ENCODE measurements around the gene SGF29. TPM values are rescaled to one million over a fixed set of nuclear protein-coding genes. Genes with fewer than 3 reads are reported as not detected.
A peak's percentile ranks its signal among the peaks of the same experiment; 100 is the strongest.
"Not testable (repeated sequence)": the region's sequence is repeated elsewhere in the genome, so short reads cannot be mapped to it uniquely, and the experiment has no call there.

Gene SGF29
- polyA plus RNA-seq, 3 donors: 19.2 to 25.1 (median 24.6) TPM

DNA sequence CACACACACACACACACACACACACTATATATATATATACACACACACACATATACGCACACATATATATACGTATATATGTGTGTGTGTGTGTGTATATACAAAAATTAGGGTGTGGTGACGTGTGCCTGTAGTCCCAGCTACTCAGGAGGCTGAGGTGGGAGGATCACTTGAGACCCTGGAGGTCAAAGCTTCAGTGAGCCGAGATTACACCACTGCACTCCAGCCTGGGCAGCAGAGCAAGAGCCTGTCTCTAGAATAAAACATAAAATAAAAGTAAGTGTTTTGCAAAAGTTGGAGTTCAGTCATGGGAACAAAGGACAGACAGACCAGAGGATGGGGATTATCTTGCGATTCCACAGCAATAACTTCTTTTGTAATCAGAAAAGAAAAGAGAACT, 25.7 kb upstream of the SGF29 start:
- DNase-seq (ENCODE audit: extremely low read depth in 1 of 11, low read depth in 9 of 11, low spot score in 4 of 11): no peak

GRCh38 chr16:28528463-28528867, 25.3 kb upstream of the SGF29 start:
- DNase-seq (ENCODE audit: extremely low read depth in 1 of 11, low read depth in 9 of 11, low spot score in 4 of 11): no peak

DNA sequence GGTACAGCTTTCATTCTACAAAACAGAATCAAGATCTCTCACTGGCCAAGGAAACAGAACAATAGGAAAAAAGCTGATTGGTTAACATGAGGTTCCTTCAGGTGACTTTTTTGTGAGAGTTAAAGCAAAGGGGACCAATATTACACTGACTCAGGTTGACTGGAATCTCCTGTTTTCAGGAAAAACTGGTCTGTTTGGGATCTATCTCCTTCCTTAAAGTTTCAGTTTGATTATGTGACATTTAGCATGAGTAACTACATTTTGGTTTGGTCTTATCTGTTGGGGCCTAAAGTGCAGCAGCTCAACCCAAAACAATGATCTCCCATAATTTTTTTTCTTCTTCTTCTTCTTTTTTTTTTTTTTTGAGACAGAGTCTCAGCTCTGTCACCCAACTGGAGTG, 24.6 kb upstream of the SGF29 start:
- DNase-seq (ENCODE audit: extremely low read depth in 1 of 11, low read depth in 9 of 11, low spot score in 4 of 11): no peak

DNA sequence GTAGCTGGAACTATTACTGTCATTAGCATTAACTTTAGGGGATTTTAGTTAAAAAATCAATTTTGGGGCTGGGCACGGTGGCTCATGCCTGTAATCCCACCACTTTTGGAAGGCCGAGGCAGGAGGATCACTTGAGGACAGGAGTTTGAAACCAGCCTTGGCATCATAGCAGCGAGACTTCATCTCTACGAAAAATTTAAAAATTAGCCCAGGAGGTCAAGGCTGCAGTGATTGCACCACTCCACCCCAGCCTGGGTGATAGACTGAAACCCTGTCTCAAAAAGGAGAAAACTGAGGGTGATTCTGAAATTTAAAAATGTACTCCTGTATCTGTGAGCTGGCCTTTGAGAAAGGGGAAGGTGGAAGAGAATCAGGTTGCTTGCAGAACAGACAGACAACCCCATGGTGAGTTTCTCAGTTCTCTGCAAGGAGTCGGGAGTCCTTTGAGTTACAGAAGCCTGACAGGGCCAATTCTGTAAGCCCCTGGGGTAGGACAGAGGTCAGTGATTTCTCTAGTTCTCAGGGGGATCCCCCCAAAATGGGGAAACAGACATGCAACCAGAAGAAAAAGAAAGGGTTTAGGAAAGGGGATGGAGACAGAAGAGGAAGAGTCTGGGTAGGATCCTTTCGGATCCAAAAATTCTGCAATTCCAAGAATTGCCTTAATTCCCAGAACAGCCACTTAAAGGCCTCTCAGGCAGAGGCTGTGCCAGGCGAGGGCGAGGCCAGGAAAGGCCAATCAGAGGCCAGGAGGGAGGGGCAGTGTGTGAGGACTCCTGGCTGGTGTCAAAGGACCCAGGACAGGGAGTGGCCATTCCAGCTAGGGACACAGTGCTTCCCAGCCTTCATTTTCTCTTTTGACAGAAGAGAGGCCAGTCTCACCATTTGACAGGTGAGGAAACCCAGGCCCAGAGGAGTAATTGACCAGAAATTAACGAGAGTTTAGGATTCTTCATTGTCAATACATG, 21.7 kb upstream of the SGF29 start:
- DNase-seq (ENCODE audit: extremely low read depth in 1 of 11, low read depth in 9 of 11, low spot score in 4 of 11): no peak

DNA sequence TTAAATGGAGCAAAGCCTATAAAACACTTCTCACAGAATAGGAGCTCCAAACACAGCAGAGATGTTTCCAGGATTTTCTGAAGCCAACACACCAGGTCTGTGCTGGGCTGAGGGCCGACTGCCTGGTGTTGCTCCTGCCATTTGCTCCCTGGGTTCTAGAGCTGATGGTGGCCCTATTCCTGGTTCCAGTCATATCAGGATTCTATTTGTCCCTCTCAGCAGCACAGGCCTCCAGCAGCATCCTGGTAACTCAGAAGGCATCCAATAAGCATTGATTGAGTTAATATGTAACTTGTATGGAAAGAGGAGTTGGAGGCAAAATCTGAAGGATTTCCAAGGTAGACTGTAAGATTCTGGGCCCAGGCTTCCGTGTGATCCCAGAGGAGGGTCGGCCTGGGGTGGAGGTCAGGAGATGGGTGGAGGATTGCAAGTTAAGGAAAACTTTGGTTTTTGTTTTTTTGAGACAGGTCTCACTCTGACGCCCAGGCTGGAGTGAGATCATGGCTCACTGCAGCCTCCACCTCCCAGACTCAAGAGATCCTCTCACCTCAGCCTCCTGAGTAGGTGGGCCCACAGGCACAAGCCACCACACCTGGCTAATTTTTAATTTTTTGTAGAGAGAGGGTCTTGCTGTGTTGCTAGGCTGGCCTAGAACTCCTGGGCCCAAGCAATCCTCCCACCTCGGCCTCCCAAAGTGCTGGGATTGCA, 20.6 kb upstream of the SGF29 start:
- DNase-seq (ENCODE audit: extremely low read depth in 1 of 11, low read depth in 9 of 11, low spot score in 4 of 11): no peak

GRCh38 chr16:28534542-28535373, 19.0 kb upstream of the SGF29 start:
- DNase-seq (ENCODE audit: extremely low read depth in 1 of 11, low read depth in 9 of 11, low spot score in 4 of 11): no peak

GRCh38 chr16:28537076-28537475, 16.6 kb upstream of the SGF29 start:
- DNase-seq (ENCODE audit: extremely low read depth in 1 of 11, low read depth in 9 of 11, low spot score in 4 of 11): no peak

GRCh38 chr16:28537964-28538732, 15.6 kb upstream of the SGF29 start:
- DNase-seq (ENCODE audit: extremely low read depth in 1 of 11, low read depth in 9 of 11, low spot score in 4 of 11): no peak

DNA sequence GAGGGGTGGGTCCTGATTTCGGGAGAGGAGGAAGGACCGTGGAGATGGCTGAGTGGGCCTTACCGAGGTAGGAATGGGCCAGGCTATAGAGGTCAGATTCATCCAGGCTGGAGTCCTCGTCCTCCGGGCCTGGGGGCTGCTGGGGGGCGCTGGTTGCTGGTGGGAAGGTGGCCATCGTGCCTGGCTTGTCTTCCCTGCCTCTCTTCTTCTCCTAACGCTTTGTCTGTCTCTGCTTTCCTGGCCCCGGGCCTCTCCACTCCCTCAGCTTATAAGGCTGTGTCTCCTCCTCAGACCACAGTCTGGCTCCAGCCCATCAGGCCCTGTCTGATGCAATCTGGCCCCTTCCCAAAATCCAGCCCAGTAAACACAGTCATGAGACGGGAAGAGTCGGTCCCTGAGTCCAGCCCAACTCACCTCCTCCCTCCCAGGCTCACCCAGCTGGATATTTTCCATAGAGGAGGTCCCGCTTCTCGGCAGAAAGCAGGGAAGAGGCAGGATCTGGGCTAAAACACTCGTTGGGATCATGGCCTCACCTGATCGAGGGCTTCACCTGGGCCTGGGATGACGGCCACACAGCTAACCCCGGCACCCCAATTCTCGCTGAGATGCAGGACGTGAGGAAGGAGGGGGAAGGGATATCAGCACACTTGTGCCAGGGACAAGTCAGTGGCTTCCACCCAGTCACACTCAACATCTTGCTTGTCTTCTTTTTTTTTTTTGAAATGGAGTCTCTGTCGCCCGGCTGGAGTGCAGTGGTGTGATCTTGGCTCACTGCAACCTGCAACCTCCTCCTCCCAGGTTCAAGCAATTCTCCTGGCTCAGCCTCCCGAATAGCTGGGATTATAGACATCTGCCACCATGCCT, 14.8 kb upstream of the SGF29 start, which contains the start of gene NUPR1:
Gene NUPR1 (minus strand): TSS at position 242 of the 864 bp plus-strand sequence. CDS start 67 bp downstream, at position 175.
- peak; percentile 29 to 74 (median 47) for DNase-seq (ENCODE audit: extremely low read depth in 1 of 11, low read depth in 9 of 11, low spot score in 4 of 11)

- no peak for DNase-seq (ENCODE audit: extremely low read depth in 1 of 11, low read depth in 9 of 11, low spot score in 4 of 11)
Measured at GRCh38 chr16:28540346-28540745, 13.4 kb upstream of the SGF29 start.

- no peak for DNase-seq (ENCODE audit: extremely low read depth in 1 of 11, low read depth in 9 of 11, low spot score in 4 of 11)
Measured at GRCh38 chr16:28542646-28543045, 11.1 kb upstream of the SGF29 start.

DNA sequence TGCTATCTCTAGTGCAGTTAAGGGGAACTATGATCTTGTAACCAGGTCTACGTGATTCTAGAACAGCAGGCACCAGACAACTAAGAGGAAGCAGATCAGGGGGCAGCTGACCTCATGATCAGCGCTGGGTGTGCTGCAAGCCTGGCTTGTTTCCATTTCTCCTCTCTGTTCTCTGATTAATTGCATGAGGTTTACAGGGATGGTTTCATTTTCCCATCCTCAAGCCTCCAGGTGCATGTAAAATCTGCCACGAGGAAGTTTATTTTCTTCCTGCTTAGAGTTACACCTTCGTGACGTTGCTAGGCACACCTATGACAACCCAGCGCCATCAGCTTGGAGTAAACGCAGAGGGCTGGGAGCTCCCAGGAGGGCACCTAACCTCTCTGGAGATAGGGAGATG, 10.6 kb upstream of the SGF29 start:
- DNase-seq (ENCODE audit: extremely low read depth in 1 of 11, low read depth in 9 of 11, low spot score in 4 of 11): peak in 1 of 11 donors; percentile 12

- no peak for DNase-seq (ENCODE audit: extremely low read depth in 1 of 11, low read depth in 9 of 11, low spot score in 4 of 11)
Measured at GRCh38 chr16:28544998-28545397, 8.7 kb upstream of the SGF29 start.

GRCh38 chr16:28545964-28546363, 7.8 kb upstream of the SGF29 start:
- DNase-seq (ENCODE audit: extremely low read depth in 1 of 11, low read depth in 9 of 11, low spot score in 4 of 11): not testable (repeated sequence)

GRCh38 chr16:28546626-28547025, 7.1 kb upstream of the SGF29 start:
- DNase-seq (ENCODE audit: extremely low read depth in 1 of 11, low read depth in 9 of 11, low spot score in 4 of 11): no peak

DNA sequence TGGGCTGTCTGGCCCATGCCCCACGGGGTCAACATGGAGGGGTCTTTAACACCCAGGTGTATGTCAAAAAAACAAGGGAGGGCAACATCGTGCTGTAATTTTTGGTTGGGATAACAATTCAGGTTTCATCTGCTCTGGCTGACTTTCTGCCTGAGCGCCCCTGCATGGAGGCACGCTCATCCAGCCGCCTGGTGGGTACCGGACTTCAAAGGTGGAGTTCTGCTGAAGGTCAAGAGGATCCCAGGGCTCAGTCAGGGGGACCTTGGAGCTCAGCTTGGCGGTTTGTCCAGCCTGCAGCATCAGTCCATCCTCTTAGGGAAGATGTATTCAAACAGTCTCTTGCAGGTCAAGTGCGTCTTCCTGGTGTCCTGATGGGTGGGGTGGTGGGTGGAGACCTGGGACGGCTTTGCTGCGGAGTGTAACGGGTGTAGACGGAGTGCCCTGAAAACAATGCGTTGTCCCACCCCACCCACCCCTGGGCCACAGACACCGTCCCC, 5.4 kb upstream of the SGF29 start:
- DNase-seq (ENCODE audit: extremely low read depth in 1 of 11, low read depth in 9 of 11, low spot score in 4 of 11): no peak

- DNase-seq (ENCODE audit: extremely low read depth in 1 of 11, low read depth in 9 of 11, low spot score in 4 of 11): no peak
Measured at GRCh38 chr16:28549301-28549899, 4.3 kb upstream of the SGF29 start.

Data from renal cortex interstitium (tissue), 11 donors.